22Rv1 (cell line): ENCODE results near the gene CYP3A7.

ENCODE experiments used
- H3K27ac ChIP-seq: fragments of 450-650 bp; 2 replicates; pipeline ENCODE4 v1.5.1; 2017
- ZFX ChIP-seq: fragments of 450-650 bp; IDR thresholded peaks from 2 replicates; pipeline ENCODE4 v1.6.1; 2017; ENCODE audit warnings: antibody characterized with exemption, borderline replicate concordance
- TF ChIP-seq, protein P1 (sequence below): fragments of 450-650 bp; IDR thresholded peaks from 2 replicates; pipeline ENCODE4 v1.5.1; 2017; ENCODE audit warnings: mild to moderate bottlenecking

CYP3A7 gene

DNA sequence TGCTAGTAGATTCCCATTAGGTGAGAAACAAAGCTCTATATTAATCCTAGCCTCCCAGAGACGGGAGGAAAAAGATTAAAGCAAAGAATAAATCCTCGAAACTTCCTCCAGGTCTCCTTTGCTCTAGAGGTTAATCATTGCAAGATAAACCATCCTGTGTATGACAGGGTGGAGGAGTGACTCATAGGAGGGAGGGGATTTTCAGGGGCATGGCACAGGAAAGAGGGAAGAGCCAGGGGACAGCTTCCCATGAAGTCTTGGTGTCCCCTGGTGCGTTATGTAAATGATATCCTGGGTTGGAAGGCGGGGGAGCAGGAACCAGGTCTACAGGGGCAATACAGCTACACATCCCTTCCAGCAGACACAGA lies 56.0 kb downstream of the CYP3A7 start:
- TF ChIP-seq, protein P1, sequence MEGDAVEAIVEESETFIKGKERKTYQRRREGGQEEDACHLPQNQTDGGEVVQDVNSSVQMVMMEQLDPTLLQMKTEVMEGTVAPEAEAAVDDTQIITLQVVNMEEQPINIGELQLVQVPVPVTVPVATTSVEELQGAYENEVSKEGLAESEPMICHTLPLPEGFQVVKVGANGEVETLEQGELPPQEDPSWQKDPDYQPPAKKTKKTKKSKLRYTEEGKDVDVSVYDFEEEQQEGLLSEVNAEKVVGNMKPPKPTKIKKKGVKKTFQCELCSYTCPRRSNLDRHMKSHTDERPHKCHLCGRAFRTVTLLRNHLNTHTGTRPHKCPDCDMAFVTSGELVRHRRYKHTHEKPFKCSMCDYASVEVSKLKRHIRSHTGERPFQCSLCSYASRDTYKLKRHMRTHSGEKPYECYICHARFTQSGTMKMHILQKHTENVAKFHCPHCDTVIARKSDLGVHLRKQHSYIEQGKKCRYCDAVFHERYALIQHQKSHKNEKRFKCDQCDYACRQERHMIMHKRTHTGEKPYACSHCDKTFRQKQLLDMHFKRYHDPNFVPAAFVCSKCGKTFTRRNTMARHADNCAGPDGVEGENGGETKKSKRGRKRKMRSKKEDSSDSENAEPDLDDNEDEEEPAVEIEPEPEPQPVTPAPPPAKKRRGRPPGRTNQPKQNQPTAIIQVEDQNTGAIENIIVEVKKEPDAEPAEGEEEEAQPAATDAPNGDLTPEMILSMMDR: no peak
- TF ChIP-seq ZFX: no peak
- no peak overlapping the region for H3K27ac ChIP-seq

DNA sequence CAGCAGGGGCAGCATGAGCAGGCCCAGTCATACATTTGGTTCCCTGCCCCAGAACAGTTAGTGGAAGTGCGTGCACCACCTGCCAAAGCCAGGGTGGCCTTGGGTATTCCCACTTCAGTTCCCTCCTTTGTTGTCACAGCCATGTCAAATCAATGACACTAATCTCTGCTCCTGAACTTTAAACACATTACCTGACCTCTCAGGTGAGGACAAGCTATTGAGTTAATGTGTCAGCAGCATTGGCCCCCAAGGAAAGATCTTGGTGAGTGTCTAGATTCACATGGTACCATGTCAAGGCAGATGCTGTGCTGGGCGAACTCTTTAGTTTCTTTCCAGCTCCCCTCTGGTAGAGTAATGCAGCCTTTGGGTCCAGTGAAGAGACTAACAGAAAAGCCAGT lies 57.3 kb downstream of the CYP3A7 start:
- H3K27ac ChIP-seq: no peak overlapping the region
- TF ChIP-seq, protein P1: no peak
- TF ChIP-seq ZFX: no peak

DNA sequence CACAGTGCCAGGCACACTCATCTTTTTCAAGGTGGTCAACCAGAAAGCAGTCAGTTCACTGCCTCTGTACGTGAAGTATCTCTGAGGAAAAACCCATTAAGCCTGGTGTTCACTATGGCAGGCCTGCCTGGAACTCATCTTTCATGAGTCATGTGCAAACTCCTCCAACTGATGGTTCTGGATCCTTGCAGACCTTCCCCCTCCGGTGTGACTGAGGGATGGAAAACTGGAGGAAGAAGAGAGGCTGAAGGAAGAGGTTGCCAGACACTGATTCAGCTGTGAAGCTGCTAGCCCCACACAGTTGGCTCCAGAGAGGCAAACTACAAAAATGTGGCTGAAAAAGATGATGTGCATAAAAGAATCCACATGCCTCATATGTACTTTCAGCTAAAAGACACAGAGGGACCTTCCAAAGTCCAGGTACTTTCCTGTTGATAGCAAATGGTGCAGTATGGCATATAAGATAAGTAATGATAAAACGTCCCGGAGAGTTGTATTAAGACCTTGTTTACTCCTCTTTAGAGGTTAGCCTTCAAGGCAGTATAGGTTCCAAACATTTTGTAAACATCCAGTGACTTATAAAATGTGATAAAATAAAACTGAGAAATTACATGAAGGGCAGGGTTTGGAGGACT lies 57.9 kb downstream of the CYP3A7 start:
- no peak for TF ChIP-seq ZFX
- TF ChIP-seq, protein P1: no peak
- no peak overlapping the region for H3K27ac ChIP-seq

DNA sequence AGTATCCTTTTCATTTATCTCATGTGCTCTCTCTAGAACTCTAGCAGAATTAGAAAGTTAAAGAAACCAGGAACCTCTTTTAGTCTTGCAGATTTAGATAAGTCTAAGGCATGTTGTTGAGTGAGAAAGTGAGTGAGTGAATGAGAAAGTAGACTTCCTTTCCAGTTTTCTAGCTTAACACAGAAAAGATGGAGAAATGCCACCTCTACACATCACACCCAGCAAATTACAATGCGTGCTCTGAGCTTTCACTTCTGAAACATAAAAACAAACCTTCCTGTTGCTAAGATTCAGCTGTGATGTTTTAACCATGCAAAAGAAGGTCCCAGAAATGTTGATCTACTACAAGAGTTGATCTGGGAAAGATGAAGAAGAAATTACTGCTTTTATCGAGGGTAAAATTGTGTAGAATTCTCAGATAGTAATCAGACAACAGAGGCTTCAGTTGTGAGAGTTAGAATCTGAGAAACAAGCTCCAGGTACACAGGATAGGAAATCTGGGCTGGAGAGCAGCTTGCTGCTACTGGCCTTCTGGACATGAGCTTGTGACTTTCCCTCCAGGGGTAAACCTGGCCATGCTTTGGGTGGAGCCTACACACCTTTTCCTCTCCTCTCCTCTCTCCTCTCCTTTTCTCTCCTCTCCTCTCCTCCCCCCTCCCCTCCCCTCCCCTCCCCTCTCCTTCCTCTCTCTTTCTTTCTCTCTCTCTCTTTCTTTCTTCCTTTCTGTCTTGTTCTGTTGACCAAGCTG lies 59.8 kb downstream of the CYP3A7 start:
- TF ChIP-seq, protein P1: no peak
- no peak for TF ChIP-seq ZFX

DNA sequence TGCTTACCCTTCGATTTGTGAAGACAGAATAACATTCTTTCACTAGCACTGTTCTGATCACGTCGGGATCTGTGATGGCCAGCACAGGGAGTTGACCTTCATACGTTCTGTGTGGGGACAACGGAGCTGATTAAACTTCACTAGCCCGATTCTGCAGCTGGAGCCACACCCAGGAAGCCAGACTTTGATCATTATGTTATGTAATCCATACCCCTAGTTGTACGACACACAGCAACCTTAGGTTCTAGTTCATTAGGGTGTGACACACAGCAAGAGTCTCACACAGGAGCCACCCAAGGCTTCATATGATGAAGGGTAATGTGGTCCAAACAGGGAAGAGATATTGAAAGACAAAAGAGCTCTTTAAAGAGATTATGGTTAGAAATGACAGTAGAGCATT lies 62.4 kb downstream of the CYP3A7 start:
- TF ChIP-seq, protein P1: no peak
- no peak for TF ChIP-seq ZFX

More for the DNA sequence above, 59.8 kb downstream of the CYP3A7 start:
- no peak overlapping the region for H3K27ac ChIP-seq

DNA sequence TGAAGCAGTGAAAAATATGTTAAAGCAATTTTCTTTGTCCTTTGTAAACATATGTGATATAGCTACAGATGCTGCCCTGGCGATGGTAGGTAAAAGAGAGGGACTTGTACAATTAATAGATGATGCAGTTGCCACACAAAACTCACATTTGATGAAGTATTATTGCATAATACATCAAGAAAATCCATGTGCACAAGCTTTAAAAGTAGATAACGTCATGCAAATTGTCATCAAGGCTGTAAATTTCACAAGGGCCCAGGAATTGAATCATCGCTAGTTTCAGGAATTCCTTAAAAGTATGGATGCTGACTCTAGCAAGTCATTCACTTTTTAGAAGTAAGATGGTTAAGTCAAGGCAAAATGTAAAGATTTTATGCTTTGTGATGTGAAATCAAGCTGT lies 65.2 kb downstream of the CYP3A7 start:
- no peak overlapping the region for H3K27ac ChIP-seq
- TF ChIP-seq, protein P1: no peak
- no peak for TF ChIP-seq ZFX

More for the DNA sequence above, 62.4 kb downstream of the CYP3A7 start:
- no peak overlapping the region for H3K27ac ChIP-seq

DNA sequence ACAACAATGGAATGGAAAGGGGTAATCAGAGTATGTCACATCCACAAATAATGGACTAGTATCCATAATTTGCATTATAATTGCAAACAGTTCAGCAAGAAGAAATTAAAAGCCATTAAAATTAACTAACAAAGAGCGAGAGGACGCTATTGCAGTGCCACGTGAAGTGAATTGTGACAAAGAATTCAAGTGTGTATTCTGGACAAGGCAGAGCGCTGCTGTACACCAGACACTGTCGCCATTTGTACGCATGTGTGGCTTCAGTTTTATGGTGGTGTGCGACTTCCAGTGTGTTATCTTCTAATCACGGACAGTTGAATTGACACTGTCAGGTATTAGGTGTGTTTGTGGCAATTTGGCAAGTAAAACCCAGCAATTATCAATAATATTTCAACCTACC lies 66.5 kb downstream of the CYP3A7 start:
- H3K27ac ChIP-seq: no peak overlapping the region
- TF ChIP-seq ZFX: no peak
- TF ChIP-seq, protein P1: no peak
